GM21576 (cell line): Measurements from ENCODE around the gene SEMA3G.

ENCODE experiments used
- ATAC-seq: cut with Tn5 transposase; IDR thresholded peaks from one replicate; pipeline ENCODE4 v1.9.1; 2021; ENCODE audit warnings: mild to moderate bottlenecking, moderate library complexity; ENCODE audit not compliant: unreplicated experiment

SEMA3G gene

GRCh38 chr3:52454250-52454937 lies 9.5 kb upstream of the SEMA3G start:
- no peak for ATAC-seq

GRCh38 chr3:52453496-52454249 lies 8.8 kb upstream of the SEMA3G start, which contains the start of gene TNNC1:
Gene TNNC1 (minus strand): TSS chr3:52454041. CDS start chr3:52454015, 26 bp downstream.
- no peak for ATAC-seq

- ATAC-seq, result no peak
Observed at GRCh38 chr3:52452570-52453221, 7.8 kb upstream of the SEMA3G start.

GRCh38 chr3:52452126-52452525 lies 7.2 kb upstream of the SEMA3G start:
- ATAC-seq, result no peak

GRCh38 chr3:52451237-52452083 lies 6.6 kb upstream of the SEMA3G start:
- no peak for ATAC-seq

- ATAC-seq, result no peak
Observed at GRCh38 chr3:52450489-52451236, 5.8 kb upstream of the SEMA3G start.

GRCh38 chr3:52447512-52448355 lies 2.8 kb upstream of the SEMA3G start:
- no peak for ATAC-seq

- ATAC-seq, result no peak
Observed at GRCh38 chr3:52446631-52447511, 2.0 kb upstream of the SEMA3G start.

- no peak for ATAC-seq
Observed at GRCh38 chr3:52446042-52446441, 1.1 kb upstream of the SEMA3G start.

GRCh38 chr3:52443791-52444687 lies 864 bp downstream of the SEMA3G start:
- ATAC-seq, result no peak

- ATAC-seq, result no peak
Observed at GRCh38 chr3:52443268-52443610, 1.7 kb downstream of the SEMA3G start.

- no peak for ATAC-seq
Observed at GRCh38 chr3:52442409-52443267, 2.3 kb downstream of the SEMA3G start.

- no peak for ATAC-seq
Observed at GRCh38 chr3:52441772-52442332, 3.1 kb downstream of the SEMA3G start.

GRCh38 chr3:52441091-52441771 lies 3.7 kb downstream of the SEMA3G start:
- ATAC-seq, result no peak

GRCh38 chr3:52440671-52441070 lies 4.2 kb downstream of the SEMA3G start:
- ATAC-seq, result no peak

- no peak for ATAC-seq
Observed at GRCh38 chr3:52440249-52440551, 4.7 kb downstream of the SEMA3G start.
